Naive thymus-derived CD8-positive, alpha-beta T cell (primary cell): ENCODE data around the gene MCAM. TPM values are rescaled to one million over a fixed set of nuclear protein-coding genes. Genes with fewer than 3 reads are reported as not detected.
A peak's percentile ranks its signal among the peaks of the same experiment; 100 is the strongest.

ENCODE experiments used
- ATAC-seq, 2 donors: fragments of 150-1000 bp; cut with Tn5 transposase in 1 of 2; sonication (Bioruptor Pico), chemical (Tn5 transposase) in 1 of 2; 1 replicate in 1 of 2; 2 replicates in 1 of 2; pipeline ENCODE4 v1.10.0; 2021; ENCODE audit warnings: mild to moderate bottlenecking in 2 of 2, moderate library complexity in 2 of 2
- POLR2A ChIA-PET: fragments of 350-600 bp; sonication (Branson Sonifier 250); formaldehyde crosslinking; loops from one replicate; lab custom pipeline; 2021; ENCODE audit warnings: antibody characterized with exemption; lab: Charles Lee
- DNase-seq, 10 donors: peaks; one replicate each; pipeline versions ENCODE4 v3.0.0 to v3.0.0-alpha.2; 2020 to 2022
- H3K27ac Mint-ChIP-seq, 10 donors: one replicate each; pipeline ENCODE4 v1.8.0; 2020 to 2022; ENCODE audit warnings: mild to moderate bottlenecking in 10 of 10, mixed read lengths in 10 of 10, moderate library complexity in 4 of 10, inconsistent platforms in 1 of 10
- H3K27me3 Mint-ChIP-seq, 5 donors: one replicate each; pipeline ENCODE4 v1.8.0; 2021 to 2022; ENCODE audit warnings: mixed read lengths in 5 of 5
- H3K36me3 Mint-ChIP-seq, 3 donors: one replicate each; pipeline ENCODE4 v1.8.0; 2020 to 2022; ENCODE audit warnings: mixed read lengths in 3 of 3, mild to moderate bottlenecking in 2 of 3, inconsistent platforms in 1 of 3
- H3K4me1 Mint-ChIP-seq, 4 donors: one replicate each; pipeline ENCODE4 v1.8.0; 2021 to 2022; ENCODE audit warnings: mixed read lengths in 4 of 4
- H3K4me3 Mint-ChIP-seq, 10 donors: one replicate each; pipeline ENCODE4 v1.8.0; 2020 to 2022; ENCODE audit warnings: mild to moderate bottlenecking in 10 of 10, mixed read lengths in 10 of 10, moderate library complexity in 6 of 10, inconsistent platforms in 1 of 10
- H3K9me3 Mint-ChIP-seq, 9 donors: one replicate each; pipeline ENCODE4 v1.8.0; 2020 to 2022; ENCODE audit warnings: mixed read lengths in 9 of 9, mild to moderate bottlenecking in 3 of 9, inconsistent platforms in 1 of 9, moderate library complexity in 1 of 9
- polyA plus RNA-seq, 3 donors: library from polyadenylated mRNA; unstranded; fragments of 300-500 nt; fragmentation: Illumina TruSeq; gene quantifications; one replicate each; pipeline ENCODE4 v1.2.3, GENCODE V29; 2021
- total RNA-seq, 8 experiments: library from RNA in 2 of 8; stranded (reverse) in 2 of 8; gene quantifications; one replicate each; pipeline ENCODE4 v1.2.3 and lab custom pipeline; 2021 to 2026

MCAM gene
- total and polyA plus RNA-seq, 5 experiments from 2014 or later = 0.33 to 1.2 (median 0.55) TPM

DNA sequence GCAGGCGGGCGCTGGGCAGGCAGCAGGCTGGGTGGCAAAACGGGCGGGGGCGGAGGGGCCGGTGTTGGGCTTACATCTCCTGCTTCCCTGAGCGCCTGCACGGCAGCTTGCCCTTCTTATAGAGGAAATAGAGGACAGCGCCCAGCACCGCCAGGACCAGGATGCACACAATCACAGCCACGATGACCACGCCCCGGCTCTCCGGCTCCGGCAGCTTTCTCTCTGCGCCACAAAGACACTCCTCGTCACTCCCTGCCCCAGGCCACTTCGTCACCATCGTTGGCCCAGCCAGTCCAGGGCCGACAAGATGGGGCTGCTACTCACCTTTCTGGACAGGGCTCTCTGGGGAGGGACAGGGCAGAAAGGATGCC, 6.3 kb downstream of the MCAM start:
- POLR2A ChIA-PET = interaction anchor here (7.8 kb wide), 1 partner anchor 10 kb away, joined by 138 read pairs; the partner anchor contains the start of gene MCAM
- Mint-ChIP-seq H3K4me1 (peaks cover 10 to 34% (median 30%) of the 10 kb centered on the region in 4 donors), H3K27me3 (peaks cover 0 to 3% (median 0%) of the 10 kb centered on the region in 5 donors), H3K36me3 (peaks cover 0 to 4% (median 0%) of the 10 kb centered on the region in 3 donors), H3K9me3 (no peaks in the 10 kb centered on the region), H3K4me3 (no peak overlapping the region), H3K27ac (peak overlapping the region in 5 of 10 donors; percentile 20 to 91 (median 75))
- ATAC-seq (no peak), DNase-seq (no peak)

- Mint-ChIP-seq H3K9me3 (no peaks in the 10 kb centered on the region), H3K27me3 (no peaks in the 10 kb centered on the region), H3K4me1 (peaks cover 15 to 36% (median 30%) of the 10 kb centered on the region in 4 donors), H3K4me3 (no peak overlapping the region), H3K27ac (peak overlapping the region in 8 of 10 donors; percentile 25 to 91 (median 72)), H3K36me3 (peaks cover 0 to 8% (median 0%) of the 10 kb centered on the region in 3 donors)
- POLR2A ChIA-PET = interaction anchor here (0.6 to 7.8 kb wide), 2 partner anchors 10 to 100 kb away, joined by 4 to 138 read pairs; partner anchors contain the start of gene MCAM
- ATAC-seq (no peak), DNase-seq (no peak)
Measured at GRCh38 chr11:119309953-119310681, 6.8 kb downstream of the MCAM start.

- DNase-seq (no peak), ATAC-seq (no peak)
- Mint-ChIP-seq H3K9me3 (no peaks in the 10 kb centered on the region), H3K36me3 (peaks cover 0 to 14% (median 0%) of the 10 kb centered on the region in 3 donors), H3K4me3 (no peak overlapping the region), H3K27me3 (no peaks in the 10 kb centered on the region), H3K4me1 (peaks cover 16 to 37% (median 31%) of the 10 kb centered on the region in 4 donors), H3K27ac (peak overlapping the region in 9 of 10 donors; percentile 14 to 91 (median 69))
- POLR2A ChIA-PET = interaction anchor here (0.5 to 7.8 kb wide), 4 partner anchors 11 to 386 kb away, joined by 3 to 138 read pairs (median 3); partner anchors contain the start of gene MCAM
Measured at GRCh38 chr11:119309411-119309810, 7.5 kb downstream of the MCAM start.

DNA sequence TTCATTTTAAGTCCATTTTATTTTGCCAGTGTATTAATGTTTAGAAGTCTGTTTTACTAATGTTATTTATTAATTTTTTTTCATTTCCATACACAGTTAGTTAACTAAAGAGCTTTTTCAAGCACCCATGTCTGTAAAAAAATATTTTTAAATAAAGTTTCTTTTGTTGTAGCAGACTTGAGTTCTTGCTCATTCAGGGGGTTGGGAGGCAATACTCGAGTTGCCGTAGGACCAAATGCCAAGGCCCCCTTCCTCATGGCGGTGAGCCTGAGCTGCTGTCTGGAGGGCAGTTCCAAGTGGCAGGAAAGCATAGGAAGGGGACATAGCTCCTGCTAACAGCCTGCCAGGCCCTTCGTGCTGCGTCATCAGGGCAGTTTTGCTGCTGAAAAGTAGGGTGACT, 9.0 kb downstream of the MCAM start:
- ATAC-seq (no peak), DNase-seq (no peak)
- peaks cover 0 to 27% (median 4%) of the 10 kb centered on the region in 3 donors for H3K36me3 Mint-ChIP-seq
- POLR2A ChIA-PET = interaction anchor here (0.7 to 7.8 kb wide), 4 partner anchors 10 to 223 kb away, joined by 3 to 138 read pairs (median 4); partner anchors contain the start of gene MCAM
- peaks cover 19 to 39% (median 31%) of the 10 kb centered on the region in 4 donors for H3K4me1 Mint-ChIP-seq
- no peak overlapping the region for H3K4me3 Mint-ChIP-seq
- peak overlapping the region in 9 of 10 donors; percentile 25 to 100 (median 98) for H3K27ac Mint-ChIP-seq
- no peaks in the 10 kb centered on the region for H3K27me3 Mint-ChIP-seq
- no peaks in the 10 kb centered on the region for H3K9me3 Mint-ChIP-seq

DNA sequence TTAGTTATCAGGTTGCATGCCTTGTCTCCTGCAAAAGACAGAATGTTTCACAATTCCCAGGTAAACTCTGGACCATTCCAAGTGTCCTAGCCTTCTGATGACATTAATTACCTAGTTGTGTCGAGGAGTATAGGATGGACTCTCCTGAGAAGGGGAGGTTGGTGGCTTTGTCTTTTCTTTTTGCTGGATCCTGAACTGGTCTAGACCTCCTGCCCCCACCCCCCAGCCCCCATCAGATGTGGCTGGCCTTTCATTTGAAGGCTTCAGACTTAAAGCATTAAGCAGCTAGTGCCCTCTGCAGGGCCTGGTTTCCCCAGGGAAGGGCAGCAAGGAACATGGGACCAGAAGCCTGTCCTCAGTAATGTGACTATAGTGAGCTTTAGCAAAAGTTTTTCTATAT, 9.7 kb downstream of the MCAM start:
- peak overlapping the region in 4 of 10 donors; percentile 24 to 87 (median 80) for H3K4me3 Mint-ChIP-seq
- POLR2A ChIA-PET = interaction anchor here (0.5 to 7.8 kb wide), 8 partner anchors 9 to 222 kb away, joined by 3 to 138 read pairs (median 4); partner anchors contain the start of genes MCAM and RNF26
- H3K9me3 Mint-ChIP-seq = no peaks in the 10 kb centered on the region
- H3K4me1 Mint-ChIP-seq = peaks cover 20 to 41% (median 31%) of the 10 kb centered on the region in 4 donors
- H3K27ac Mint-ChIP-seq = peak overlapping the region; percentile 92 to 100 (median 99)
- DNase-seq (no peak), ATAC-seq (no peak)
- peaks cover 5 to 35% (median 6%) of the 10 kb centered on the region in 3 donors for H3K36me3 Mint-ChIP-seq
- H3K27me3 Mint-ChIP-seq = no peaks in the 10 kb centered on the region

GRCh38 chr11:119306373-119306890, 10.5 kb downstream of the MCAM start:
- peaks cover 5 to 43% (median 7%) of the 10 kb centered on the region in 3 donors for H3K36me3 Mint-ChIP-seq
- DNase-seq (peak in 8 of 10 donors; percentile 60 to 87 (median 78)), ATAC-seq (peak; percentile 93 to 97)
- no peaks in the 10 kb centered on the region for H3K27me3 Mint-ChIP-seq
- POLR2A ChIA-PET = interaction anchor here (0.6 to 7.8 kb wide), 9 partner anchors 14 to 141 kb away, joined by 3 to 138 read pairs (median 4); partner anchors contain the start of genes CBL, MCAM and RNF26
- no peaks in the 10 kb centered on the region for H3K9me3 Mint-ChIP-seq
- peaks cover 22 to 41% (median 31%) of the 10 kb centered on the region in 4 donors for H3K4me1 Mint-ChIP-seq
- H3K27ac Mint-ChIP-seq = peak overlapping the region; percentile 92 to 100 (median 99)
- peak overlapping the region; percentile 66 to 89 (median 81) for H3K4me3 Mint-ChIP-seq

DNA sequence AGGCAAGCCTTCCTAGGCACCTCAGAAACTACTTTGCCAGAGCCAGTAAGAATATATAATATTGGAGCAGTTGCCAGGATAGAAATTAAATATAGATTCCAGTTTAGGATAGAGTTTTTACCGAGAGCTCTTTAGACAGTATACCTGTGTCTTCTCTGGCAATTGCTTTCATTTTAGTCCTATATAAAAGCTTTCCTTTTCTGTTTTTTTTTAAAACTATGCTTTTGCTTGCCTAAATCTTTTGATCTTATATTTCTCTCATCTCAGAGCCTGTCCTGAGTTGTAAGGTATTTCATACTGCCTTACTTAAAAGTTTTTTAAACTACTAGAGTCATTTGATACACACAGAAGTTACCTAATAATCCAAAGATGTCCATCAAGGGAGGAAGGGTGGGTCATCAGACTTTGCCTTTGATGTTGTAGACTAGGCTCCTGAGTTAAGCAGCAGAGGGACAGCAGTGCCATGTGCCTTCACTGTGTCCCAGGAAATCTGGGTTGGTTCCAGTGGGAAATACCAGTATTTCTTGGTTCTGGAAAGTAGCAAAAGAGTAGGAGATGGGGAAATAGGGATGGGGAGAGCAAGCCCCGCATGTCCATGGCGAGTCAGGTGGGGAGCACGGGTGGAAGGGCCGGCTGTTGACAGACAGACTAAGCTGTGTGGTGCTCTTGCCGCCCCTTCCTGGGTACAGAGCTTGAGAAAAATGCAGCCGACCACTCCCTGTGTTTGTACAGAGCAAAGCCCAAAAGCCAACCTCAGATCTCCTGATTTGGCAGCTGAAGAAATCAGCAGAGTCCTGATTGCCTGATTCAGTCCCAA, 11.2 kb downstream of the MCAM start:
- peak; percentile 19 to 39 for ATAC-seq
- Mint-ChIP-seq H3K27me3 (no peaks in the 10 kb centered on the region), H3K36me3 (peaks cover 5 to 50% (median 13%) of the 10 kb centered on the region in 3 donors), H3K4me3 (peak overlapping the region; percentile 25 to 91 (median 81)), H3K9me3 (no peaks in the 10 kb centered on the region), H3K27ac (peak overlapping the region; percentile 92 to 100 (median 99)), H3K4me1 (peaks cover 23 to 39% (median 31%) of the 10 kb centered on the region in 4 donors)
- POLR2A ChIA-PET = interaction anchor here (0.6 to 7.8 kb wide), 5 partner anchors 15 to 99 kb away, joined by 3 to 138 read pairs (median 8); partner anchors contain the start of genes CBL, MCAM and RNF26
- DNase-seq = peak in 2 of 10 donors; percentile 37 to 48

DNA sequence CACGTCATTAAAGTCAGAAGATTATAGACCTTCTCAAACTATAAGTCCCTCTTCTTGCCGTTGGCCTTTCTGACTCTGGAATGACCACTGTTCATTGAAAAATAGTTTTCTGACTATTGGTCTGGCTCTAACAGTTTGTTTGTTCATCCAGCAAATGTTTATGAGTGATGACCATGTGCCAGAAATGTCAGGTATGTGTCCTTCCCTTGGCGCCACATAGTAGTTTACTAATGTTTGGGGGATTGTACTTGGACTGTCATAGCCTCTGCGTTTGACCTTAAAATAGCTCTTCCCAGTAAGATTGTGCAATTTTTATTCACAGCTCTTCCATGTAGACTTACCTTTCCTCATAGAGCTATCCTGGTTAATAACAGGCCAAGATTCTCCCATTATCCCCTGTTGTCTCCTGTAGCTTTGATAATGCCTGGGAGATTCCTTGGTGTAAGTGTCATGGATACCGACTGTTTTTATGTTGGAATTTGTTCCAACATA, 13.7 kb downstream of the MCAM start:
- Mint-ChIP-seq H3K27ac (peak overlapping the region in 9 of 10 donors; percentile 19 to 100 (median 72)), H3K4me3 (no peak overlapping the region), H3K27me3 (no peaks in the 10 kb centered on the region), H3K4me1 (peaks cover 22 to 35% (median 31%) of the 10 kb centered on the region in 4 donors), H3K36me3 (peaks cover 10 to 70% (median 24%) of the 10 kb centered on the region in 3 donors), H3K9me3 (no peaks in the 10 kb centered on the region)
- no peak for ATAC-seq
- no peak for DNase-seq
- POLR2A ChIA-PET = interaction anchor here (1.1 to 7.8 kb wide), 2 partner anchors 17 to 194 kb away, joined by 3 to 138 read pairs; partner anchors contain the start of gene MCAM

DNA sequence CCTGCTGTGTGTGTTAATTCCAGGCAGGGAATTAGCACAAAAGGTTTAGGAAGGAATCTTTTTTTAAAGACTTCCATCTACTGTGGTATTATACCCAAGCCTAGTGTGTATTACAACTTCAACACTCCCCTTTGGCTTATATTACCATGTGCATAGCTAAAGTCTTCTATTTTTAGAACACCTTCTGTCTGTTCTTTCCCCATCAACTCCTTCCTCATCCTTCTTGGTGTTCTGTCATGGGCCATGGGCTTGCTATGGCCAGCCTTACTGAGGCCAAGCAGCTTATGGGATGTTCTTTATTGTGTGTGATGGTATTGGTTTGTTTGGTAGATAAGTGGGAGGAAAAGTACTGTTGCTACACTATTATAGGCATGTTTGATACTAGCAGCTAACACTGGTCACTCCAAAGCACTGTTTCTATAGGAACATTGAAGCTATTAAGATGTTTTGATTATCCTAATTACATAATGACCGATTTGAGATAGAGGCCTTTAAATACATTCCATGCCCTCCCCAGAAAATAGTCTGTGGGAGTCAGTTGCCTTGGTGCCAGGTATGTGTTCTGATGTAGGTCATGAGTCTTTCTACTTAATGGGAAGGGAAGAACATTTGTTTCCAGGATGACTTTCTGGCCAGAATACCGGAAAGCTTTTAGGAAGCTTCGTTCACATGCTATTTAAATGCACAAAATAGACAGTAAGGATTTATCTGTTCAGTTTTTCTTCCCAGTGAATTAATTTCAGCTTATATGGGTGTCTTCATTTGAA, 16.5 kb downstream of the MCAM start:
- H3K36me3 Mint-ChIP-seq = peaks cover 11 to 95% (median 26%) of the 10 kb centered on the region in 3 donors
- DNase-seq (no peak), ATAC-seq (no peak)
- POLR2A ChIA-PET = interaction anchor here (1.3 to 1.9 kb wide), 2 partner anchors 21 to 233 kb away, joined by 5 to 6 read pairs; partner anchors contain the start of gene VPS11
- peak overlapping the region in 3 of 10 donors; percentile 56 to 75 (median 65) for H3K27ac Mint-ChIP-seq
- H3K4me1 Mint-ChIP-seq = peaks cover 7 to 14% (median 10%) of the 10 kb centered on the region in 4 donors
- H3K27me3 Mint-ChIP-seq = no peaks in the 10 kb centered on the region
- no peak overlapping the region for H3K4me3 Mint-ChIP-seq
- no peaks in the 10 kb centered on the region for H3K9me3 Mint-ChIP-seq

DNA sequence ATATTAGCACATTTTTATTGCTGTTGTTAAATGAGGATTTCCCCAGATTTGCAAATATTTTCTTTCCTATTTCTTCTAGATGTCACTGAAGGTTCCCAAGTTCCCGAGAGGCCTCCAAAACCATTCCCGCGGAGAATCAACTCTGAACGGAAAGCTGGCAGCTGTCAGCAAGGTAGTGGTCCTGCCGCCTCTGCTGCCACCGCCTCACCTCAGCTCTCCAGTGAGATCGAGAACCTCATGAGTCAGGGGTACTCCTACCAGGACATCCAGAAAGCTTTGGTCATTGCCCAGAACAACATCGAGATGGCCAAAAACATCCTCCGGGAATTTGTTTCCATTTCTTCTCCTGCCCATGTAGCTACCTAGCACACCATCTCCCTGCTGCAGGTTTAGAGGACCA, 17.5 kb downstream of the MCAM start:
- DNase-seq (no peak), ATAC-seq (no peak)
- no peaks in the 10 kb centered on the region for H3K9me3 Mint-ChIP-seq
- no peaks in the 10 kb centered on the region for H3K27me3 Mint-ChIP-seq
- no peak overlapping the region for H3K4me3 Mint-ChIP-seq
- peak overlapping the region in 1 of 10 donors; percentile 40 for H3K27ac Mint-ChIP-seq
- POLR2A ChIA-PET = interaction anchor here (0.6 to 1.9 kb wide), 3 partner anchors 22 to 232 kb away, joined by 3 to 6 read pairs (median 5); partner anchors contain the start of gene VPS11
- H3K36me3 Mint-ChIP-seq = peaks cover 11 to 93% (median 26%) of the 10 kb centered on the region in 3 donors
- peaks cover 0 to 8% (median 3%) of the 10 kb centered on the region in 4 donors for H3K4me1 Mint-ChIP-seq

- ATAC-seq (no peak), DNase-seq (no peak)
- peaks cover 0 to 5% (median under 1%) of the 10 kb centered on the region in 4 donors for H3K4me1 Mint-ChIP-seq
- H3K9me3 Mint-ChIP-seq = no peaks in the 10 kb centered on the region
- peaks cover 11 to 87% (median 26%) of the 10 kb centered on the region in 3 donors for H3K36me3 Mint-ChIP-seq
- H3K4me3 Mint-ChIP-seq = no peak overlapping the region
- POLR2A ChIA-PET = no interaction called here
- H3K27me3 Mint-ChIP-seq = no peaks in the 10 kb centered on the region
- H3K27ac Mint-ChIP-seq = peak overlapping the region in 1 of 10 donors; percentile 49
Measured at GRCh38 chr11:119298726-119299125, 18.2 kb downstream of the MCAM start.
